Subcutaneous adipose tissue (tissue), 4 donors: ENCODE measurements around the gene NCAPG2. TPM values are rescaled to one million over a fixed set of nuclear protein-coding genes. Genes with fewer than 3 reads are reported as not detected.

Source experiments
- CTCF ChIP-seq: fragments of 450-650 bp; IDR thresholded peaks from one replicate; pipeline ENCODE4 v1.5.1; 2016; ENCODE audit warnings: low read depth, mild to moderate bottlenecking, control low read depth, antibody characterized with exemption, moderate library complexity
- total RNA-seq, 4 donors: library from RNA; depleted of rRNA; stranded (reverse); fragments of >200 nt; gene quantifications; one replicate each; pipeline ENCODE4 v1.1.0, GENCODE V29; 2016

The NCAPG2 gene
- total RNA-seq, 4 donors from 2014 or later = 8.2 to 13.4 (median 11.3) TPM

- no peak for TF ChIP-seq CTCF
Measured at GRCh38 chr7:158727690-158728089, 23.1 kb upstream of the NCAPG2 start.

GRCh38 chr7:158726277-158726807, 21.7 kb upstream of the NCAPG2 start:
- no peak for TF ChIP-seq CTCF

- no peak for TF ChIP-seq CTCF
Measured at GRCh38 chr7:158725506-158725800, 20.8 kb upstream of the NCAPG2 start.

- TF ChIP-seq CTCF = no peak
Measured at GRCh38 chr7:158724658-158725505, 20.3 kb upstream of the NCAPG2 start.

- no peak for TF ChIP-seq CTCF
Measured at GRCh38 chr7:158723714-158724385, 19.2 kb upstream of the NCAPG2 start.

GRCh38 chr7:158723266-158723665, 18.7 kb upstream of the NCAPG2 start:
- no peak for TF ChIP-seq CTCF

- TF ChIP-seq CTCF = no peak
Measured at GRCh38 chr7:158722574-158723237, 18.1 kb upstream of the NCAPG2 start.
